Myocyte (in vitro differentiated cells): ENCODE measurements around the gene NR5A1. TPM values are rescaled to one million over a fixed set of nuclear protein-coding genes. Genes with fewer than 3 reads are reported as not detected.

ENCODE experiments used
- DNase-seq: peaks from one replicate; pipeline ENCODE4 v3.0.0-alpha.2; 2012; ENCODE audit warnings: low read depth
- total RNA-seq: library from RNA; depleted of rRNA; stranded (reverse); fragments of >200 nt; gene quantifications from 2 replicates; pipeline ENCODE4 v1.2.3, GENCODE V29; 2014

The NR5A1 gene
- total RNA-seq, 1 donor from 2014 or later = not detected

GRCh38 chr9:124467410-124468060 lies 39.7 kb downstream of the NR5A1 start:
- DNase-seq = no peak

- no peak for DNase-seq
Measured at GRCh38 chr9:124465736-124466135, 41.5 kb downstream of the NR5A1 start.

- no peak for DNase-seq
Measured at GRCh38 chr9:124462739-124463138, 44.5 kb downstream of the NR5A1 start.

GRCh38 chr9:124458441-124458840 lies 48.8 kb downstream of the NR5A1 start:
- DNase-seq = no peak

- no peak for DNase-seq
Measured at GRCh38 chr9:124457887-124458431, 49.2 kb downstream of the NR5A1 start.

GRCh38 chr9:124457079-124457886 lies 49.9 kb downstream of the NR5A1 start:
- DNase-seq = no peak

- no peak for DNase-seq
Measured at GRCh38 chr9:124456341-124457078, 50.7 kb downstream of the NR5A1 start.

- DNase-seq = no peak
Measured at GRCh38 chr9:124455820-124456219, 51.4 kb downstream of the NR5A1 start.

- peak; percentile 55 for DNase-seq
Measured at GRCh38 chr9:124454791-124455443, 52.3 kb downstream of the NR5A1 start.

GRCh38 chr9:124454296-124454695 lies 52.9 kb downstream of the NR5A1 start:
- DNase-seq = no peak

- DNase-seq = no peak
Measured at GRCh38 chr9:124453586-124454191, 53.5 kb downstream of the NR5A1 start.

GRCh38 chr9:124452841-124453585 lies 54.2 kb downstream of the NR5A1 start:
- no peak for DNase-seq

- no peak for DNase-seq
Measured at GRCh38 chr9:124452326-124452725, 54.9 kb downstream of the NR5A1 start.

- DNase-seq = no peak
Measured at GRCh38 chr9:124450931-124451661, 56.1 kb downstream of the NR5A1 start.

- no peak for DNase-seq
Measured at GRCh38 chr9:124450241-124450924, 56.8 kb downstream of the NR5A1 start, which contains the start of gene ADGRD2. TSS of gene ADGRD2 (plus strand) at chr9:124450451. CDS start at chr9:124451667, 1,216 bp downstream.

GRCh38 chr9:124449381-124450151 lies 57.6 kb downstream of the NR5A1 start:
- DNase-seq = no peak

GRCh38 chr9:124448019-124448418 lies 59.2 kb downstream of the NR5A1 start:
- no peak for DNase-seq

GRCh38 chr9:124447297-124447661 lies 59.9 kb downstream of the NR5A1 start:
- DNase-seq = no peak
